Colonic mucosa (tissue), 4 donors: ENCODE results near the gene USB1. TPM values are rescaled to one million over a fixed set of nuclear protein-coding genes. Genes with fewer than 3 reads are reported as not detected.

Experiments
- DNase-seq: peaks from one replicate; pipeline ENCODE4 v3.0.0-alpha.2; 2020
- H3K27ac ChIP-seq: fragments of 200-600 bp; one replicate; pipeline ENCODE4 v1.8.0; 2021
- H3K27me3 ChIP-seq: fragments of 200-600 bp; one replicate; pipeline ENCODE4 v1.8.0; 2021
- H3K36me3 ChIP-seq: fragments of 200-600 bp; one replicate; pipeline ENCODE4 v1.8.0; 2021
- H3K4me1 ChIP-seq: fragments of 200-600 bp; one replicate; pipeline ENCODE4 v1.8.0; 2021; ENCODE audit warnings: mild to moderate bottlenecking
- H3K4me3 ChIP-seq: fragments of 200-600 bp; one replicate; pipeline ENCODE4 v1.8.0; 2021
- H3K9ac ChIP-seq, 2 donors: one replicate each; pipeline ENCODE4 v1.7.0; 2013; ENCODE audit warnings: control low read depth in 2 of 2, low read depth in 2 of 2, low read length in 2 of 2
- H3K9me3 ChIP-seq: fragments of 200-600 bp; one replicate; pipeline ENCODE4 v1.8.0; 2021
- intact Hi-C: fragments of 100-400 bp; cut with DNase I; formaldehyde crosslinking; loops from one replicate; pipeline ENCODE4 v1.14.1; 2022
- total RNA-seq, 2 donors: library from RNA; stranded (reverse); fragmentation: NEBNext Ultra II Directional in 1 of 2; extraction: Animal tissue kit (Norgen Biotek cat#: 25700) in 1 of 2; gene quantifications; one replicate each; pipeline ENCODE4 v1.2.1, GENCODE V29; 2021
- TF ChIP-seq, protein P1 (sequence below): fragments of 200-600 bp; IDR thresholded peaks from one replicate; pipeline ENCODE4 v1.8.0; 2022; ENCODE audit warnings: antibody characterized with exemption, mild to moderate bottlenecking
- donor health status: healthy.
- donor health status: DM: no; HTN: no; CAD: no.
- donor health status: DM: no; HTN: no; CAD: no.

The USB1 gene
- total RNA-seq, 2 donors from 2014 or later, result 34.2 to 49.8 TPM

DNA sequence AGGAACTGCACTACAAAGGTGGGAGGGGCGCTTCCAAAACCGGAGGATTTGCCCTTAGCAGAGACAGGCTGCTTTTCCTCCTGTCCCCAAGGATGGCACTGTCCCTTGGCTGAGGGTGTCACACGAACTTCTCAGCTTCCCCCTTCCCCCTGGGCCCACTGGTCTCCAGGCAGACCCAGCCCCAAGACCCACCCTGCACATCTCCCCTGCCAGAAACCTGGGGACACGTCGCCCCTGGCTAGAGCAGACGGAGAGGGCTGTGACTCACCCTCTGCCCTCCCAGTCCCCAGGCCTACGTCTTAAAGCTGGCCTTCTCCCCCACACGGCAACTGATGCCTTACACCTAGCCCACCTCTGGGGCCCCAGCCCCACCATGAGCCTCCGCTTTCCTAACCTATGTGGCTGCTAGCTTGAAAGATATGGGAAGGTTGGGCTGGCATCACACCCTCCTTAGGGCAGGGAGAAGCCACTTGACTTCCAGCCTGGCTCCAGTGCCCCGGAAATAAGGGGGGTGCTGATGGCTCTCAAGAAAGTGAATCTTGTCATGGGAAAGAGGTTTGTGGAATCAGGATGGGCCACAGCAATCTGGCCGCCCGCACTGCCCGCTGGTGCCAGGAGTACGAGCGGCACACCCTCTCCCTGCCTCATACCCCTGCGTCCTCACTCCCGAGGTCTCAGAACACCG lies 5.3 kb upstream of the USB1 start:
- intact Hi-C loops, result loop anchor here (10.0 kb wide), 1 partner anchor 241 kb away; no protein-coding TSS in a partner anchor
- Histone ChIP-seq H3K27ac (no peak overlapping the region), H3K4me3 (no peak overlapping the region), H3K9me3 (no peaks in the 10 kb centered on the region), H3K36me3 (peaks cover 8% of the 10 kb centered on the region), H3K27me3 (no peaks in the 10 kb centered on the region), H3K4me1 (no peaks in the 10 kb centered on the region), H3K9ac (no peak overlapping the region)
- no peak for DNase-seq
- TF ChIP-seq, protein P1, sequence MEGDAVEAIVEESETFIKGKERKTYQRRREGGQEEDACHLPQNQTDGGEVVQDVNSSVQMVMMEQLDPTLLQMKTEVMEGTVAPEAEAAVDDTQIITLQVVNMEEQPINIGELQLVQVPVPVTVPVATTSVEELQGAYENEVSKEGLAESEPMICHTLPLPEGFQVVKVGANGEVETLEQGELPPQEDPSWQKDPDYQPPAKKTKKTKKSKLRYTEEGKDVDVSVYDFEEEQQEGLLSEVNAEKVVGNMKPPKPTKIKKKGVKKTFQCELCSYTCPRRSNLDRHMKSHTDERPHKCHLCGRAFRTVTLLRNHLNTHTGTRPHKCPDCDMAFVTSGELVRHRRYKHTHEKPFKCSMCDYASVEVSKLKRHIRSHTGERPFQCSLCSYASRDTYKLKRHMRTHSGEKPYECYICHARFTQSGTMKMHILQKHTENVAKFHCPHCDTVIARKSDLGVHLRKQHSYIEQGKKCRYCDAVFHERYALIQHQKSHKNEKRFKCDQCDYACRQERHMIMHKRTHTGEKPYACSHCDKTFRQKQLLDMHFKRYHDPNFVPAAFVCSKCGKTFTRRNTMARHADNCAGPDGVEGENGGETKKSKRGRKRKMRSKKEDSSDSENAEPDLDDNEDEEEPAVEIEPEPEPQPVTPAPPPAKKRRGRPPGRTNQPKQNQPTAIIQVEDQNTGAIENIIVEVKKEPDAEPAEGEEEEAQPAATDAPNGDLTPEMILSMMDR, result no peak

DNA sequence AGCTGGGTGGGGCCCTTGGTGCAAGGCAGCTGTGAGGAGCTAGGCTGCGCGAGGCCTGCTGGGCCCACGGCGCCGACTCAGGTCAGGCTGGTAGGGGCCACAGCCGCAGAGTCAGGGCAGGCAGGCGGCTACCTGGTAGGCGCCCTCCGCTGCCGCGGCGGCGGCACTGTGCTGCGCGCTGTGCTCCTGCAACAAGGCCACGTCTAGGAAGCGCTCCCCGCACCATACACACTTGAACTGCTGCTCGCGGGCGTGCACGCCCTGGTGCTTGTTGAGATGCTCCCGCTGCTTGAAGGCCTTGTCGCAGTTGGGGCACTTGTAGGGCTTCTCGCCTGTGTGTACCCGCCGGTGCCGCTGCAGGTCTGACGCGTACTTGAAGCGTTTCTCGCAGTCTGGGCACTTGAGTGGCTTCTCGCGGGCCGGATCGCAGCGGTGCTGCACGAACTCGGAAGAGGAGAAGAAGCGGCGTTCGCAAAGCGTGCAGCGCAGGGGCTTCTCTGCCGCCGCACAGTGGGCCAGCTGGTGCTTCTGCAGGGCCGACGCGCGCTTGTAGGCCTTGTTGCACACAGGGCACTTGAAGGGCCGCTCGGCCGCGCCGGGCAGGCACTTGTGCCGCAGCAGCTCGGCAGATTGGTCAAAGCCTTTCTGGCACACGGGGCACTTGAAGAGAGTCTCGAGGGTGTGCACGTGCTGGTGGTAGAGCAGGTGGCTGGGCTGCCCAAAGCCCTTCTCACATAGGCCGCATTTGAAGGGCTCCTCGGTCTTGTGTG lies 4.6 kb upstream of the USB1 start:
- H3K9ac ChIP-seq, result no peak overlapping the region
- no peak overlapping the region for H3K27ac ChIP-seq
- intact Hi-C loops, result loop anchor here (10.0 kb wide), 1 partner anchor 242 kb away; no protein-coding TSS in a partner anchor
- no peak for DNase-seq
- H3K4me1 ChIP-seq, result no peaks in the 10 kb centered on the region
- H3K9me3 ChIP-seq, result no peaks in the 10 kb centered on the region
- TF ChIP-seq, protein P1, result no peak
- no peak overlapping the region for H3K4me3 ChIP-seq
- peaks cover 8% of the 10 kb centered on the region for H3K36me3 ChIP-seq
- no peaks in the 10 kb centered on the region for H3K27me3 ChIP-seq

DNA sequence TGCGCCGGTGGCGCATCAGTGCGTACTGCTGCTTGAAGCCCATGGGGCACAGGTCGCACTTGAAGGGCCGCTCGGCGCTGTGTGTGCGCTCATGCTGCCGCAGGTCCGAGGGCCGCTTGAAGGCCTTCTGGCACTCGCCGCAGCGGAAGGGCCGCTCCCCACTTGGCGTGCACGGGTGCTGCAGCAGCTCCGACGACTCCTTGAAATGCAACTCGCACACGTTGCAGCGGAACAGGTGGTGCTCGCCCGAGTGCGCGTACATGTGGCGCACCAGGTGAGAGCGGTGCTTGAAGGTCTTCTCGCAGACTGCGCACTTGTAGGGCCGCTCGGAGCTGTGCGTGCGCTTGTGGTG lies 4.1 kb upstream of the USB1 start:
- Histone ChIP-seq H3K4me3 (no peak overlapping the region), H3K4me1 (no peaks in the 10 kb centered on the region), H3K9me3 (no peaks in the 10 kb centered on the region), H3K27me3 (no peaks in the 10 kb centered on the region), H3K9ac (no peak overlapping the region), H3K27ac (no peak overlapping the region), H3K36me3 (peaks cover 8% of the 10 kb centered on the region)
- DNase-seq, result no peak
- TF ChIP-seq, protein P1, result no peak
- intact Hi-C loops, result loop anchor here (10.0 kb wide), 1 partner anchor 242 kb away; no protein-coding TSS in a partner anchor

DNA sequence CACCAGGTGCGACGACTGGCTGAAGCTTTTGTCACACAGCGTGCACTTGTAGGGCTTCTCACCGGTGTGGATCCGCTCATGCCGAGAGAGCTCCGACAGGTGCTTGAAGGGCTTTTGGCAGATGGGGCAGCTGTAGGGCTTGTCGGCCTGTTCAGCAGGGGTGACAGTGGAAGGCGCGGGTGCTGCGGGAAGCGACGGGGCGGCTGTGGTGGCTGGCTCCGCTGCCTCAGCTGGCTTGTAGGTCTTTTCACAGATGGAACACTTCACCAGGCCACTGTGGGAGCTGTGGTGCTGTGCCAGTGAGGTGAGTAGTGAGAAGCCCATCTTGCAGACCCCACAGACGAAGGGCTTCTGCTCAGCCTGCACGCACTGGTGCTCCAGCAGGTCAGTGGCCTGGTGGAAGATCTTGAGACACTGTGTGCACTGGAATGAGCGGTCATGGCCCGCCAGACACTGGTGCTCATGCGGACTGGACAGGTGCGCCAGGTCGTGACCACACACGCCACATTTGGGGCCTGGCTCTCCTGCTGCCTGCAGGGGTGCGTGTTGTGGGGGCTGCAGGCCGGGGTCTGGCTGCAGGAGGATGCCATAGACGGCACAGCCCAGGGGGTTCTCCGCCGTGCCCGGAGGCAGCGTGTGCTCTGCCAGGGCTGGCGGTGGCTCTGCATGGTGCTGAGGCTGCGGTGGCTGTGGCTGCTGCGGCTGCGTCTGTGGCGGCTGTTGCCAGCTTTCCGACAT lies 3.5 kb upstream of the USB1 start:
- Histone ChIP-seq H3K4me1 (no peaks in the 10 kb centered on the region), H3K27me3 (no peaks in the 10 kb centered on the region), H3K36me3 (peaks cover 8% of the 10 kb centered on the region), H3K4me3 (no peak overlapping the region), H3K9ac (no peak overlapping the region), H3K27ac (no peak overlapping the region), H3K9me3 (no peaks in the 10 kb centered on the region)
- DNase-seq, result no peak
- intact Hi-C loops, result loop anchor here (10.0 kb wide), 1 partner anchor 243 kb away; no protein-coding TSS in a partner anchor
- TF ChIP-seq, protein P1, result no peak

DNA sequence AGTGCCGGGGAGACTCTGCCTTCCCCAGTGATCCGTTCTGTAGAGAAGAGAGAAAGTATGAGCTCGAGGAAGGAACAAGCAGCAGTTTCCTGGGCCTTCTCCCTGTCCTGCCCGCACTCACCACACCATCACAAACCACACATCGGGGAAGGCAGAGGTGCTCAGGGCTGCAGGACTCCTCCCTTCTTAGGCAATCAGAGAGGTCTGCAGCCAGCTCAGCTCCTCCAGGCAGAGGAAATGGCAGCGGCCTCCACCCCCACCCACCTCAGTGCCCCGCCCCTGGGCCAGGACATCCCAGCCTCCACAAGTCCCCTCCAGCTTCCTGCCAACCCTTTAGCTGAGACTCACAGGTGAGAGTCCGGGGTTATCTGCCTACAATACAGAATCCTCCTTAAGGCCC lies 2.7 kb upstream of the USB1 start:
- Histone ChIP-seq H3K27ac (no peak overlapping the region), H3K27me3 (no peaks in the 10 kb centered on the region), H3K9me3 (no peaks in the 10 kb centered on the region), H3K4me3 (no peak overlapping the region), H3K9ac (no peak overlapping the region), H3K36me3 (peaks cover 8% of the 10 kb centered on the region), H3K4me1 (no peaks in the 10 kb centered on the region)
- intact Hi-C loops, result loop anchor here (10.0 kb wide), 1 partner anchor 244 kb away; no protein-coding TSS in a partner anchor
- TF ChIP-seq, protein P1, result no peak
- peak; percentile 49 for DNase-seq
